Left ventricle myocardium inferior (tissue), 1 donor: ENCODE measurements around the gene RPL32. TPM values are rescaled to one million over a fixed set of nuclear protein-coding genes. Genes with fewer than 3 reads are reported as not detected.
A peak's percentile ranks its signal among the peaks of the same experiment; 100 is the strongest.
"Not testable (repeated sequence)": the region's sequence is repeated elsewhere in the genome, so short reads cannot be mapped to it uniquely, and the experiment has no call there.

Source experiments
- DNase-seq: peaks from one replicate; pipeline ENCODE4 v3.0.0-alpha.2; 2020
- H3K27ac ChIP-seq: fragments of 200-600 bp; replicated peaks from 2 replicates; pipeline ENCODE4 v1.8.0; 2021
- H3K27me3 ChIP-seq: fragments of 200-600 bp; 2 replicates; pipeline ENCODE4 v1.8.0; 2021; ENCODE audit warnings: low read depth
- H3K36me3 ChIP-seq: fragments of 200-600 bp; 2 replicates; pipeline ENCODE4 v1.8.0; 2021
- H3K4me1 ChIP-seq: fragments of 200-600 bp; 2 replicates; pipeline ENCODE4 v1.8.0; 2021
- H3K4me3 ChIP-seq: fragments of 200-600 bp; 2 replicates; pipeline ENCODE4 v1.8.0; 2021; ENCODE audit warnings: mild to moderate bottlenecking, moderate library complexity
- H3K9me3 ChIP-seq: fragments of 200-600 bp; replicated peaks from 2 replicates; pipeline ENCODE4 v1.8.0; 2021
- CTCF ChIP-seq: fragments of 200-600 bp; IDR thresholded peaks from 2 replicates; pipeline ENCODE4 v1.8.0; 2021; ENCODE audit warnings: antibody characterized with exemption, mild to moderate bottlenecking, borderline replicate concordance
- intact Hi-C: fragments of 100-400 bp; cut with micrococcal nuclease; formaldehyde crosslinking; loops from one replicate; pipeline ENCODE4 v1.11.0; 2022
- total RNA-seq: library from RNA; stranded (reverse); fragmentation: NEBNext Ultra II Directional; extraction: Animal tissue kit (Norgen Biotek cat#: 25700); gene quantifications from one replicate; pipeline ENCODE4 v1.2.1, GENCODE V29; 2021
- donor health status: DM: no; HTN: yes; CAD: no; lungs with severe emphysema.

Gene RPL32
- total RNA-seq, 1 donor from 2014 or later: 880 TPM

- H3K27ac ChIP-seq: peak within 1 kb of the TSS; percentile 95
- intact Hi-C loops: no loop called here
- no peaks in the 10 kb centered on the region for H3K36me3 ChIP-seq
- H3K27me3 ChIP-seq: no peaks in the 10 kb centered on the region
- H3K4me3 ChIP-seq: peak within 1 kb of the TSS; percentile 79
- peaks cover 41% of the 10 kb centered on the region for H3K4me1 ChIP-seq
- DNase-seq: peak; percentile 80
- no peak for TF ChIP-seq CTCF
- no peaks in the 10 kb centered on the region for H3K9me3 ChIP-seq
These were observed 44.9 kb downstream of the RPL32 start, which contains the start of gene CAND2 for GRCh38 chr3:12796171-12797123. Gene CAND2 (plus strand): TSS chr3:12796680. CDS start chr3:12796721, 41 bp downstream.

GRCh38 chr3:12793701-12794100, 47.7 kb downstream of the RPL32 start:
- Histone ChIP-seq H3K4me1 (peaks cover 16% of the 10 kb centered on the region), H3K36me3 (no peaks in the 10 kb centered on the region), H3K27ac (no peak overlapping the region), H3K4me3 (no peak overlapping the region), H3K27me3 (no peaks in the 10 kb centered on the region), H3K9me3 (no peaks in the 10 kb centered on the region)
- no peak for TF ChIP-seq CTCF
- intact Hi-C loops: no loop called here
- no peak for DNase-seq

GRCh38 chr3:12791430-12791829, 49.9 kb downstream of the RPL32 start:
- no peak for TF ChIP-seq CTCF
- H3K4me3 ChIP-seq: no peak overlapping the region
- H3K36me3 ChIP-seq: no peaks in the 10 kb centered on the region
- H3K4me1 ChIP-seq: peaks cover 6% of the 10 kb centered on the region
- no peaks in the 10 kb centered on the region for H3K9me3 ChIP-seq
- intact Hi-C loops: no loop called here
- DNase-seq: no peak
- no peak overlapping the region for H3K27ac ChIP-seq
- no peaks in the 10 kb centered on the region for H3K27me3 ChIP-seq

- intact Hi-C loops, DNase-seq, H3K27me3 ChIP-seq, H3K4me3 ChIP-seq, H3K36me3 ChIP-seq, H3K9me3 ChIP-seq, H3K27ac ChIP-seq, H3K4me1 ChIP-seq: not testable (repeated sequence)
These were observed 53.2 kb downstream of the RPL32 start for GRCh38 chr3:12787967-12788690.

GRCh38 chr3:12787346-12787745, 54.0 kb downstream of the RPL32 start:
- H3K36me3 ChIP-seq, H3K4me3 ChIP-seq, intact Hi-C loops, DNase-seq, H3K4me1 ChIP-seq, H3K27ac ChIP-seq, H3K9me3 ChIP-seq, H3K27me3 ChIP-seq: not testable (repeated sequence)
- TF ChIP-seq CTCF: peak; percentile 39

- no peak overlapping the region for H3K4me3 ChIP-seq
- H3K27me3 ChIP-seq: no peaks in the 10 kb centered on the region
- H3K36me3 ChIP-seq: no peaks in the 10 kb centered on the region
- no peak overlapping the region for H3K27ac ChIP-seq
- H3K9me3 ChIP-seq: no peaks in the 10 kb centered on the region
- TF ChIP-seq CTCF: no peak
- H3K4me1 ChIP-seq: peaks cover 7% of the 10 kb centered on the region
- intact Hi-C loops: no loop called here
- DNase-seq: no peak
These were observed 56.3 kb downstream of the RPL32 start for GRCh38 chr3:12785096-12785495.
